ENCODE measurements around the gene DNAH14. TPM values are rescaled to one million over a fixed set of nuclear protein-coding genes. Genes with fewer than 3 reads are reported as not detected.

DNAH14 gene
- total and polyA plus RNA-seq, 2 of the 8 experiments (the other 6 are each of a cell fraction or from before 2014, with no cell fraction given) = 8.4 to 40.7 TPM

GRCh38 chr1:225332686-225333085, 403.2 kb downstream of the DNAH14 start (continued):
- TF ChIP-seq, protein P1, sequence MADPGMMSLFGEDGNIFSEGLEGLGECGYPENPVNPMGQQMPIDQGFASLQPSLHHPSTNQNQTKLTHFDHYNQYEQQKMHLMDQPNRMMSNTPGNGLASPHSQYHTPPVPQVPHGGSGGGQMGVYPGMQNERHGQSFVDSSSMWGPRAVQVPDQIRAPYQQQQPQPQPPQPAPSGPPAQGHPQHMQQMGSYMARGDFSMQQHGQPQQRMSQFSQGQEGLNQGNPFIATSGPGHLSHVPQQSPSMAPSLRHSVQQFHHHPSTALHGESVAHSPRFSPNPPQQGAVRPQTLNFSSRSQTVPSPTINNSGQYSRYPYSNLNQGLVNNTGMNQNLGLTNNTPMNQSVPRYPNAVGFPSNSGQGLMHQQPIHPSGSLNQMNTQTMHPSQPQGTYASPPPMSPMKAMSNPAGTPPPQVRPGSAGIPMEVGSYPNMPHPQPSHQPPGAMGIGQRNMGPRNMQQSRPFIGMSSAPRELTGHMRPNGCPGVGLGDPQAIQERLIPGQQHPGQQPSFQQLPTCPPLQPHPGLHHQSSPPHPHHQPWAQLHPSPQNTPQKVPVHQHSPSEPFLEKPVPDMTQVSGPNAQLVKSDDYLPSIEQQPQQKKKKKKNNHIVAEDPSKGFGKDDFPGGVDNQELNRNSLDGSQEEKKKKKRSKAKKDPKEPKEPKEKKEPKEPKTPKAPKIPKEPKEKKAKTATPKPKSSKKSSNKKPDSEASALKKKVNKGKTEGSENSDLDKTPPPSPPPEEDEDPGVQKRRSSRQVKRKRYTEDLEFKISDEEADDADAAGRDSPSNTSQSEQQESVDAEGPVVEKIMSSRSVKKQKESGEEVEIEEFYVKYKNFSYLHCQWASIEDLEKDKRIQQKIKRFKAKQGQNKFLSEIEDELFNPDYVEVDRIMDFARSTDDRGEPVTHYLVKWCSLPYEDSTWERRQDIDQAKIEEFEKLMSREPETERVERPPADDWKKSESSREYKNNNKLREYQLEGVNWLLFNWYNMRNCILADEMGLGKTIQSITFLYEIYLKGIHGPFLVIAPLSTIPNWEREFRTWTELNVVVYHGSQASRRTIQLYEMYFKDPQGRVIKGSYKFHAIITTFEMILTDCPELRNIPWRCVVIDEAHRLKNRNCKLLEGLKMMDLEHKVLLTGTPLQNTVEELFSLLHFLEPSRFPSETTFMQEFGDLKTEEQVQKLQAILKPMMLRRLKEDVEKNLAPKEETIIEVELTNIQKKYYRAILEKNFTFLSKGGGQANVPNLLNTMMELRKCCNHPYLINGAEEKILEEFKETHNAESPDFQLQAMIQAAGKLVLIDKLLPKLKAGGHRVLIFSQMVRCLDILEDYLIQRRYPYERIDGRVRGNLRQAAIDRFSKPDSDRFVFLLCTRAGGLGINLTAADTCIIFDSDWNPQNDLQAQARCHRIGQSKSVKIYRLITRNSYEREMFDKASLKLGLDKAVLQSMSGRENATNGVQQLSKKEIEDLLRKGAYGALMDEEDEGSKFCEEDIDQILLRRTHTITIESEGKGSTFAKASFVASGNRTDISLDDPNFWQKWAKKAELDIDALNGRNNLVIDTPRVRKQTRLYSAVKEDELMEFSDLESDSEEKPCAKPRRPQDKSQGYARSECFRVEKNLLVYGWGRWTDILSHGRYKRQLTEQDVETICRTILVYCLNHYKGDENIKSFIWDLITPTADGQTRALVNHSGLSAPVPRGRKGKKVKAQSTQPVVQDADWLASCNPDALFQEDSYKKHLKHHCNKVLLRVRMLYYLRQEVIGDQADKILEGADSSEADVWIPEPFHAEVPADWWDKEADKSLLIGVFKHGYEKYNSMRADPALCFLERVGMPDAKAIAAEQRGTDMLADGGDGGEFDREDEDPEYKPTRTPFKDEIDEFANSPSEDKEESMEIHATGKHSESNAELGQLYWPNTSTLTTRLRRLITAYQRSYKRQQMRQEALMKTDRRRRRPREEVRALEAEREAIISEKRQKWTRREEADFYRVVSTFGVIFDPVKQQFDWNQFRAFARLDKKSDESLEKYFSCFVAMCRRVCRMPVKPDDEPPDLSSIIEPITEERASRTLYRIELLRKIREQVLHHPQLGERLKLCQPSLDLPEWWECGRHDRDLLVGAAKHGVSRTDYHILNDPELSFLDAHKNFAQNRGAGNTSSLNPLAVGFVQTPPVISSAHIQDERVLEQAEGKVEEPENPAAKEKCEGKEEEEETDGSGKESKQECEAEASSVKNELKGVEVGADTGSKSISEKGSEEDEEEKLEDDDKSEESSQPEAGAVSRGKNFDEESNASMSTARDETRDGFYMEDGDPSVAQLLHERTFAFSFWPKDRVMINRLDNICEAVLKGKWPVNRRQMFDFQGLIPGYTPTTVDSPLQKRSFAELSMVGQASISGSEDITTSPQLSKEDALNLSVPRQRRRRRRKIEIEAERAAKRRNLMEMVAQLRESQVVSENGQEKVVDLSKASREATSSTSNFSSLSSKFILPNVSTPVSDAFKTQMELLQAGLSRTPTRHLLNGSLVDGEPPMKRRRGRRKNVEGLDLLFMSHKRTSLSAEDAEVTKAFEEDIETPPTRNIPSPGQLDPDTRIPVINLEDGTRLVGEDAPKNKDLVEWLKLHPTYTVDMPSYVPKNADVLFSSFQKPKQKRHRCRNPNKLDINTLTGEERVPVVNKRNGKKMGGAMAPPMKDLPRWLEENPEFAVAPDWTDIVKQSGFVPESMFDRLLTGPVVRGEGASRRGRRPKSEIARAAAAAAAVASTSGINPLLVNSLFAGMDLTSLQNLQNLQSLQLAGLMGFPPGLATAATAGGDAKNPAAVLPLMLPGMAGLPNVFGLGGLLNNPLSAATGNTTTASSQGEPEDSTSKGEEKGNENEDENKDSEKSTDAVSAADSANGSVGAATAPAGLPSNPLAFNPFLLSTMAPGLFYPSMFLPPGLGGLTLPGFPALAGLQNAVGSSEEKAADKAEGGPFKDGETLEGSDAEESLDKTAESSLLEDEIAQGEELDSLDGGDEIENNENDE (IDR thresholded peaks at IDR 0.05; ENCODE audit: insufficient replicate concordance, low read length) = no peak
- TF ChIP-seq GABPA (IDR thresholded peaks at IDR 0.05; ENCODE audit: borderline replicate concordance, insufficient read depth, low read length) (no peak), MAFK (IDR thresholded peaks at IDR 0.05; ENCODE audit: low read depth, low read length) (no peak), RBBP5 (IDR thresholded peaks at IDR 0.05; ENCODE audit: borderline replicate concordance, low read depth, low read length) (no peak), KDM1A (IDR thresholded peaks at IDR 0.05; ENCODE audit: borderline replicate concordance, low read length) (no peak), CEBPB (IDR thresholded peaks at IDR 0.05; ENCODE audit: low read depth, low read length) (no peak), SAP30 (IDR thresholded peaks at IDR 0.05; ENCODE audit: insufficient read depth, insufficient replicate concordance, low read length) (no peak), HDAC6 (IDR thresholded peaks at IDR 0.05; ENCODE audit: low read depth, low read length) (no peak)

Measured in H1 (cell line).